GM21526 (cell line): Measurements from ENCODE around the gene NOL4.

Source experiments
- ATAC-seq: cut with Tn5 transposase; IDR thresholded peaks from one replicate; pipeline ENCODE4 v1.9.1; 2021; ENCODE audit warnings: moderate library complexity; ENCODE audit not compliant: unreplicated experiment, low FRiP score

Gene NOL4

DNA sequence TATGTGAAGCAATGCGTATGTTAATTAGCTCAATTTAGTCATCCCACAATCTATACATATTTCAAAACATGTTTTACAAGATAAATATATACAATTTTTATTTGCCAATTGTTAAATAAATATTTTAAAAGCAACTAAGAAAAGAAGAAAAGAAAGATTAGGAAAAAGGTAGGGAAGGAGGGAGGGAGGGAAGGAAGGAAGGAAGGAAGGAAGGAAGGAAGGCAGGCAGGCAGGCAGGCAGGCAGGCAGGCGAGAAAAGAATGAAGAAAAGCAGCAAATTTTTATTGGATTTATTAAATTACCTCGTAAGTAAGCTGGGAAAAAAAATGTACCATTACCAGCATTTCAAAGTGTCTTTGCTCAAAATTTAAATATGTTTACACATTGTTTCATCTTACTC, 30.5 kb downstream of the NOL4 start:
- ATAC-seq: no peak

DNA sequence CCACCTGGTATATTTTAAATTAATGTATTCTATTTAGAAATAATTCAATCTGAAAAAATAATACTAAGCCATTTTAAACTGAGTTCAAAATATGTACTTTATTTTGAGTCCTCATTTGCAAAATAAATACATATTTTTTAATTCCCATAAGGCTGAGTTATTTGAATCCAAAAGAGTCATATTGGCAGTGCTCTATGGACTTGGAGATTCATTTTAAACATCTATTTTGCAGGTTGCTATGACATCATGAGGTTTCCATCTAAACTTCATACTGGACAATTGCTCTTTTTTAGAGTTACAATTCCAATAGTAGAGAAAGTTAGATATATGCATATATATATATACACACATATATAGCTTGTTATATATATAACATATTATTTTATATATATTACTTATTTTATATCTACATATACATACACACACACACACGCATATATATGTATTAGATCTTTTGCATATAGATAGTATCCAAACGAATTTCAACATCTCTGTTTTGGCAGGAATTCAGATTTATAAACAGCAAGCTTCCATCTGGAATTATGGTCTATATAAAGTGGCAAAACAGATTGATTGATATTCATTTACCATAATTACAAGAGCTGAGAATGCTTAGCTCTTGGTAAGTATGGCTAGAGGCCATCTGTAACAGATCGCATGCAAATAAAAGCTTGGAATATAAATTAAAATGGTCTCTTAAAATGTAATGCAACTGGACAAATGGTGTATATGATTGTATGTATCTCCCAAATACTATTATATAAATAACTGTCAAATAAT, 34.9 kb downstream of the NOL4 start:
- no peak for ATAC-seq
